Fibroblast of skin of abdomen (primary cell): Measurements from ENCODE around the gene CYB5B.
A peak's percentile ranks its signal among the peaks of the same experiment; 100 is the strongest.

Experiments used
- DNase-seq: peaks from one replicate; pipeline ENCODE4 v3.0.0-alpha.2; 2013

CYB5B gene

DNA sequence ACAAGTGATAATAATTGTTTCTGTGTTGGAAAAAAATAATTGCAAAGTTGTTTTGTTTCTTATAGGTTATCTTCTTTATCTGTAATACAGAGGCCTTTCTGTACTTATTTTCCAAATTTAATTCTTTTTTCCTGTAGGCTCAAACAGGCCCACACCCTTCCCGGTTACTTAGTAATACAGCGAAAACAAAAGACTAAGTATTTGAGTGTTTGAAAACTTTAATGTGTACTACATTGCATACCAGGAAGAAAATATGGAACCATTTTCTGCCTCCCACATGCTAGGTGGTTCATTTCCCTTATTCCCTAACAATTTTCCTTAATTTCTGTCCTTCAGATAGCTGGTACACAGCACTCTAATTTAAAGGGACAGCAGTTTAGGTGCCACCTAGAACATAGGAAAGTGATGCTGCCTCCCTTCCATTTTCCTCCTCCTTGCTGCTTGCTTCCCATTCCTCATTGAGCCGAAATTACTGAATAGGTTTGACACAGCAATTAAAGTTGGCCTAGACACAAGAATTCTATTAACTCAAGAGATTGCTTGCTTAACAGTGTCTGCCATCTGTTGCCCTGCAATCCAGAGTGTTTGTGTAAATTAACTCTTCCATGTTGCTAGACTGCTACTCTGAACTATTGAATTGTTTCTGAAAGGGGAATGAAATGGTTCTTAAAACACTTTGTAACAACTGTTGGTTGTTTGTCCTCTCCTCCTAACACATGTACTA is 24.2 kb downstream of the CYB5B start:
- peak; percentile 64 for DNase-seq

DNA sequence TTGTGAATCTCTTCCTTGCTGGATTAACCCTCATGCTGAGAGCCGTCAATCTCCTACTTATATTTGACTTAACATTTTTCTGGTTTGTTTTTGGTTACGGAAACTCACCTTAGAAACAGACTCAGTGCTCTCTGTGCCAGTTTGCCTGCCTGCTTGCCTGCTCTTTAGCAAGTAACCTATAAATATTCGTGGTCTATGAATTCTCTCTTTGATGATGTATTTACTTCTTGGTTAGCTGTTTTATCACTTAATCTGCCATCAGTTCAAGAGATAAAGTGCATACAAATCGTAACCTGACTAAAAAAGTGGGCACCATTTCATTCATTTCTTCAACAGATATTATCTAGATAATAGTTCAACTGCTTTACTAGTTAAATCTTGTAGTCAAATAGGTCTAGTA is 26.7 kb downstream of the CYB5B start:
- DNase-seq = no peak

DNA sequence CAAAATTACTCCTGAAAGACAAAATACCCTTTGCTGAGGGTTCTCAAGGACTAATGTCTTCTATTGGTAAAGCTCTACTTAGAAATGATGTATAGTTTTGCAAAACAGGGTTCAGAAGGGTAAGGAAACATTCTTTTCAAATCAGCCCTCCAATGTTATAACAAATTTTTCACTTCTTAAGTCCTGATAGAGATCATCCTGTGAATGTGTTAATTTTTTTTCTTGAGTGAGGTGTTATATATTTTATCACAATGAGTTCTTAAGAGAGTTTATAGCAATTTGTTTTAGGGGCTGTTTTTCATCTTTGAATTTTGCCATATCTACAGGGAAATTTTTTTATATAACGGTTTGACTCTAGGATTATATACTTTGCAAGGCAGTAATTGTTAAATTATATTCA is 29.5 kb downstream of the CYB5B start:
- no peak for DNase-seq

DNA sequence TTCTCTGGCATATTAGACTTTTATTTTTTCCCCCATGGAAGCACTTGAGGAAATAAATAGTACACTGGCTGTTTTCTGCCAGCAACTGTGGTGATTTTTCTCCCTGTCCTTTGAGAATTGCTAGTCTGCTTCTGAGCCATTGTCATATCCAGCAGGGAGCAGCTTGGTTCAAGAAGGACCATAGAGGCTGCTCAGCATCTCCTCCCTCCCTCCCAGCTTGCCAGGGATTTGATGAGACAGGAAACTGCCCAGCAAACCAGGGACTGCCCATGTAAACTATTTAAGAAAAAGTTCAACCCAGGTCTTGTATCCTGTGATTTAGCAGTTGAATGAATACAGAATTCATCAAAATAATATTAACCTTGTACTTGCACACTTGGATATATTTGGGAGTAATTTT is 39.5 kb downstream of the CYB5B start:
- DNase-seq = no peak

DNA sequence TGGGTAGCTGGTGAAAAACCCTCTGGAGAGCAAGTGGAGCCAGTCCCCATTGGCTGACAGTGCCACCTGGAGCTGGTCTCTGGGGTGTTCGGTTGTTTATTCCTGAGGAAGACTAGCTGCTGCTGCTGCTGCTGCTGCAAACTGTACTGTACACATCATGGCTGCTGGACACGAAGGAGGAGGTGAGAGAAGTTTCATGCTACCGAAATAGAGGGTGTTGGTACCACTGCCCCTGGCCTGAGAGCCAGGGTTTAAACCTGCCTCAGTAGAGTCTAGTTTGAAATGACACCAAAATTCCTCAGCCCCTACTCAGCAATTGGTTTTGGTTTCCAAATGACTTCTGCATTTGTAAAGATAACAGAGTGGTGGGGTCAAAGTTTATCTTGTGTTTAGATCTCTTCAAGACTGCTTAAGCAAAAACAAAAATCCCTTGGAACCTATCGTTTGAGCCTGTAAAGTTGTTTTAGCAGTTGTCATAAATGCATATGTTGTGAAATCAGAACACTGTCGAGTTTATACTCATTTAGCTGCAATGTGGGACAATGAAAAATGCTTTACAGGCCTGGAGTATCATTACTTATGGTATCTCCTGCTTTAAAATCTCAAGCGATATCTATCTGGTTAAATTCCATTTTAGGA is 40.8 kb downstream of the CYB5B start:
- no peak for DNase-seq

DNA sequence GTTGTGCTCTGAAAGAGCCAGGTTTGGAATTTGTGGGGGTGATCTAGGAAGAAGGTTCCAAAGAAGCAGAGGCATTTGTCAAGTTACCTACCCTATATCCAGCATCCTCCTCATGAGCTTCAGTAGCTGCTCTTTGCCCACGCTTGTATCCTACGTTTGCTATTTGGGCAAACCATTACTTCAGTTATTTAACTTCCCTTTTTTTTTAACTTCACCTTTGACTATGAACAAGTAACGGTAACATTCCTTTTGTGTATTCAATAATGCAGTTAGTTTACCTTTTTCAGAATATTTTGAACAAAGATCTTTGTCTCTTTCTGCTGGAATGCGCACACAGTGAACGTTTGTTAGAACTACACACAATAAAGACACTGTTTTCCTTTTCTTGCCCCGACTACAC is 41.5 kb downstream of the CYB5B start:
- no peak for DNase-seq

DNA sequence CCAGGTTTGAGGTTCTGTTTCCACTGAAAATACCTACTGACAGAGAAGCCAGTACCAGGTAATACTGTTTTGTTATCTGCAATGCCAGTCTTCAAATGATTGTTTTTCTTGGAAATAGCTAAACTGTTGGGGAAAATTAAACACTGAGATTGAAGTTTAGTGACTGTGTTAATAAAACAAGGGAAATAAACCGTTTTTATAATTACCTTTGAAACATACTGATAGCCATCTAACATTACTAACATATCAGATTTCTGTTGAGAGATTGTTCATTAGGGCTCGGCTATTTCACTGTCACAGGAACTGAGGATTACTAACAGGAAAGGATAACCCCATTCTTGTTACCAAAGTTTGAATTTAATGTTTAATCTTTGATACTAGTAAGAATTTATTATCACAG is 42.1 kb downstream of the CYB5B start:
- DNase-seq = no peak

DNA sequence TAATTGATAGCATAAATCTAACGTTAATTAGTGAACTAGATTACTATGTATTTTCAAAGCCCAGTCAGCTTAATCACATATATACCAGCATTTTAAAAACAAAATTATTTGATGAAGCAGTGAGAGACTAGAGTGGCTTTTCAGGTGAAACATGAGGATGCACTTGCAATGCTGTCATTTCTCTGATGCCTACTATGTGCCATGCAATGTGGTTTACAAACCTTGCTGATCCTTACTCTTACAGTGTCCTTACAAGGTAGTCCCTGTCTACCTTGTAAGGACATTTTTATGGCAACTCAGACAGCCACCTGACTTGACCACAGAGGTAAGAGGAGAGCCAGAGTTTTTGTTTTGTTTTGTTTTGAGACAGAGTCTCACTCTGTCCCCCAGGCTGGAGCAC is 42.7 kb downstream of the CYB5B start:
- no peak for DNase-seq

DNA sequence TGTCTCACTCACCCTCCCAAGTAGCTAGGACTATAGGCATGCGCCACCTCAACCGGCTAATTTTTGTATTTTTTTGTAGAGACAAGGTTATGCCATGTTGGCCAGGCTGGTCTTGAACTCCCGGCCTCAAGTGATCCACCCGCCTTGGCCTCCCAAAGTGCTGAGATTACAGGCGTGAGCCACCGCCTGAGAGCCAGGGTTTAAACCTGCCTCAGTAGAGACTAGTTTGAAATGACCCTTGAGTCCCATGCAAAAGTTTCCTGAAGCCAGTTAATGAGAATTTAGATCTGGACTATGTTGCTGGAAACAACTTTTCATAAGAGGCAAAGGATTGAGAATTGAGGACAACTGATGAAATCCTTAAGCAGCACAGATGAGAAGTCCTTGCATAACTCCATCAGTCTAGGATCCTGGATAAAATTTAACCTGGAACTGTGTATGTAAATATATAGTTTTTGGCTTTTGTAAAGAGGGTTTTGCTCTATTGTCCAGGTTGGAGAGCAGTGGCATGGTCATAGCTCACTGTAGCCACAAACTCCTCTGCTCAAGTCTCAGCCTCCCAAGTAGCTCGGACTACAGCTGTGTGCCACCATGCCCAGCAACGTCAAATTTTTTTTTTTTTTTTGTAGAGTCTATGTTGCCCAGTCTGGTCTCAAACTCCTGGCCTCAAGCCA is 43.2 kb downstream of the CYB5B start:
- DNase-seq = no peak

DNA sequence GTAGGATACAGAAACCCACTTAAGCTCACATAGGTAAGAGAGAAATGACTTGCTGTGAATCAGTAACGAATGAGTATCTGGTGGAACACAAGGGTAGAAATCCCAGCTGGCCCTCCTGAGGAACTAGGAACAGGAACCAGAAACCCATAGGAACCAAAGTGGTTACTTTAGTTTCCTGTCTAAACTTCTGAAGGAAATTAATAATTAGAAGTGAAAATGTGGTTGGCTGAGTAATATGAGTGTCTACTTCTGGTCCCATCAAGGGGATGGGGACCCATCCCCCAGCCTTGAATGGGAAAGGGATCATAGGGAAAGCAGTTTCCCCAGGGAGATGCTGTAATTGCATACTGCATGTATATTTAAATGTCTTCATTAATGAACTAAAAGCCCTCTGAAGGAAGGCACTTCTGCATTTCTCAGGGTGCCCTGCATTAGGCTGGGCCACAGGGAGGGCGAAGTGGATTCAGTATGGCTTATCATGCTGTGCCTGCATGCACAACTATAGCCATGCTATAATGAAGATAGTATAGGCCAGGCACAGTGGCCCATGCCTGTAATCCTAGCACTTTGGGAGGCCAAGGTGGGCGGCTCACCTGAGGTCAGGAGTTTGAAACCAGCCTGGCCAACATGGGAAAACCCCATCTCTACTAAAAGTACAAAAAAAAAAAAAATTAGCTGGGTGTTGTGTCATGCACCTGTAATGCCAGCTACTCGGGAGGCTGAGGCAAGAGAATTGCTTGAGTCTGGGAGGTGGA is 45.6 kb downstream of the CYB5B start:
- no peak for DNase-seq

DNA sequence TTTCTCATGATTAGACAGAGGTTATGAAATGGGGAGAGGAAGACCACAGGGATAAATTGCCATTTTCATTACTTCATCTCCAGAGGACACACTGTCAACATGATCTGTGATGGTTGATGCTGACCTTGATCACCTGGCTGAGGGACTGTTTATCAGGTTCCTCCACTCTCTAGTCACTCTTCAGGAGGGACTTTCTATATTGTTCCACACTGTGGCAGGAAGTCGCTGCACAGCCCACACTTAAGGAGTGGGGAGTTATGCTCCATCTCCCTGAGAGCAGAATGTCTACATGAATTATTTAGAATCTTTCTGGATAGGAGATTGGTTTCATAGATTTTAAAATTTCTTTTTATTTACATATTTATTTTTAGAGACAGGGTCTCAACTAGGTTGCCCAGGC is 46.7 kb downstream of the CYB5B start:
- DNase-seq = no peak

DNA sequence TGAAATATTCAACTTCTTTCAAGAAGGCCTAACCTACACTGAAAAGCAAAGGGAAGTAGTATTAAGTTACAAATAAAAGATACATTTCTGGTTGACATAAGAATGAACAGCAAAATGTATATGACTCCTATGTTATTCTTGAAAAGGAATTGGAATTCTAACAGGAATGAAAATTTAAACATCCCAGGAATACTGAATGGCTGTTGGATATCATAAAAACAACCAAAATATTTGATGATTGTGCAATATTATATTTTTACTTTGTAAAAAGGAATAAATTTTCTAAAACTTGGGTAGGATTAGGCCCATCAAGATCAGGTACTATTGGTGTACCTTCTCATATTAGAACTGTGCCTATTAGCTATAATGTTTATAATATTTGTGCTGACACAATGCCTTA is 50.0 kb downstream of the CYB5B start:
- DNase-seq = peak; percentile 23

DNA sequence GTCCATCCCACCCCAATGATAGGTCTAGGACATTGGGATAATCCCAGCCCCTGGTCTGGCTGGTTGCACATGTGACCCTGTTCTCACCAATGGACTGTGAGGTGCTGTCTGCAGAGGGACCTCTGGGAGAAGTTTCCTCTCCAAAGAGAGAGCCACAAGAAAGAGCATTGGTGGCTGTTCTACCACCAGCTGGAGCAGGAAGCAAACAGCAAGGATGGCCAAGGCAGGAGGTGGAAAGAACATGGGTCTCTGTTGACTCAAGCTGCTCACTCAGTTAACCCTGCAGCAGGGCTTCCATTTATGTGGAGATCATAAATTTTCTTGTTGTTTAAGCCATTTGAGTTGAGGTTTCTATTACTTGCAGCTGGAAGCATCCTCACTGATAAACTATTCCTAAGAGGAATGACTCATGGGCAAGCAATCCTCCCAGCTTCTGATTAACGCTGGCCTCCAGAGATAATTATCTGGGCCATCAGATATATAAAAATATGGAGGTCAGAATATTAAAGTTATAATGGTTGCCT is 52.6 kb downstream of the CYB5B start:
- DNase-seq = peak; percentile 95

DNA sequence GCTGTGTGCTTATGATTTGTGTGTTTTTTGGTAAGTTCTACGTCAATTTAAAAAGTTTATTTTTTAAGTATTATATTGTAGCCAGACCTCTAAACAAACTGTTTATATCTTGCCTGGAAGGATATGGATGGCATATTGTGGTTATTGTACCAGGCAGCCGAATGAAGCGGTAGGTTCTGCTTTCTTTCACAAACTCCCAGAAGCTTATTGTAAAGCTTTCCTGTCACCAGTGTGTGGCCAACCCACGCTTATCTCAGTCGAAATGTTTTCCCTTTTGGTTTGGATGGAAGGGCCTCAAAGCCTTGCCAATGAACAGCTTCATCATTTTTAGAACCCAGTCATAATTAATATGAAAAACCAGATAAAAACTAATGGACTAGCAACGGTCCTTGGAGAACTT is 53.1 kb downstream of the CYB5B start:
- DNase-seq = no peak

DNA sequence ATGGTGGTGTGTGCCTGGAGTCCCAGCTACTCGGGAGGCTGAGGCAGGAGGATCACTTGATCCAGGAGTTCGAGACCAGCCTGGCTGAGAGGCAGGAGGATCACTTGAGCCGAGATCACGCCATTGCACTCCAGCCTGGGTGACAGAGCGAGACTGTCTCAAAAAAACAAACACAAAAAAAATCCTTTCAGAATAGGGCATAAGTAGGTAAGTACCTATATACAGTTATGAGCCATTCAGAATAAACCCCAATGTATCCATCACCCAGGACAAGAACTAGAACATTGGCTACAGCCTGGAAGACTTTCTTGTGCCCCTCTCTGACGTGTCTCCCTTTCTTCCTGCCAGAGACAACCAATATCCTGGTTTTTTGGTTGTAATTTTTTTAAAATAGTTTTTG is 54.3 kb downstream of the CYB5B start:
- DNase-seq = no peak

DNA sequence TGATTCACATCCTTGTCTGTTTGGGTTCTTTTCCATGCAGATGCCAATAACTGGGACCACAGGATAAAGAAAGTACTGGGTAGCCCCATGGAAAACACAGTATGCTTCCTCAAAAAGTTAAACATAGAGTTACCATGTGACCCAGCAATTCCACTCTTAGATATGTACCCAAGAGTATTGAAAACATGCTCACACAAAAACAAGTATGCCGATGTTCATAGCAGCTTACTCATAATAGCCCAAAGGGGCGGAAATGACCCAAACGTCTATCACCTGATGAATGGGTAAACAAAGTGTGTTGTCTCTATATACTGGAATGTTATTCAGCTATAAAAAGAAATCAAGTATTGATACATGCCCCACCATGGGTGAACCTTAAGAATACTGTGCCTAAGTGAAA is 55.4 kb downstream of the CYB5B start:
- no peak for DNase-seq

DNA sequence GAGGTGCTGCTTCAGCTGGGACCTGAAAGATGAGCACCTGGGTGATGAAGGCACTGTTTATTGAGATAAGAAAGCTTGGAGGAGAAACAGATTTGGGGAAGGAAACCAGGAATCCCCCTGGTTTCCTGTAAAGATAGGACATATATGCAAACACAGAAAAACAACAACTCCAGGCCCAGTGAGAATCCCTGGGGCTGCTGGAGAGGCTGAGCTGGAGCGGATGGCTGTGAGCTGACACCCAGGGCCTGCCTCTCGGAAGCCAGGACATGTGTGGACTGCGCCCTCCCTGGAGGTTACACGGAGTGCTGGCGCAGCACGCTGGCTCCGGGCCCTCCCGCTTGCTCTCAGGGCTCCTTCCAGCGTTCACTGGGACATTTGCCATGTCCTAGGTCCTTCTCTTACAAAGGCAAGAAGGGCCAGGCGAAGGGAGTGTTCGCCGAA is 57.5 kb downstream of the CYB5B start:
- DNase-seq = no peak

DNA sequence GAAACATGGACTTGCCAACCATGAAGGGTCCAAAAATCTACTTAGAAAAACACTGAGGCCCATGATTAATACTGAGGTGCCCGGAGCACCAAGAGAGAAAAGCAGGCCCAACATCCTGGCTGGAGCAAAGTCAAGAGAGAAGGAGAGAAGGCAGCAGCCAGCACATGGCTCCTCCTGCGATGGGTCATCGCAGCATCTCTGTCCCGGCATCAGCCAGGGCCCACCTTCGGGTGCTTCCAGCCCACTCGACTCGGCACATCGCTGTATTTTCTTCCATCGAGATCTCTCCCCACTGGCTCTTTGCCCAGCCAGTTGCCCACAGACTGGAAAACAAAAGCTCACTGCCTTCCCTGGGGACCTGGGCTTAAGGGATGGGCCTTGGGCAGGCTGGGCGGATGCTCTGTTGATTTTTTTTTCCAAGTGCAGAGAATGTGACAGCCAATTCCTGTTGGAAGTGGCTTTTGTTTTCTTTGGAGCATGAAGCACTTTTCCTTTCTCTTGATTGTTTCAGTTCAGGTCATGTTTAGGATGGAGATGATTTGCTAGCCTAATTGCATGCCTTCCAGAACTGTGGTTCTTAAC is 58.1 kb downstream of the CYB5B start:
- DNase-seq = peak; percentile 53

DNA sequence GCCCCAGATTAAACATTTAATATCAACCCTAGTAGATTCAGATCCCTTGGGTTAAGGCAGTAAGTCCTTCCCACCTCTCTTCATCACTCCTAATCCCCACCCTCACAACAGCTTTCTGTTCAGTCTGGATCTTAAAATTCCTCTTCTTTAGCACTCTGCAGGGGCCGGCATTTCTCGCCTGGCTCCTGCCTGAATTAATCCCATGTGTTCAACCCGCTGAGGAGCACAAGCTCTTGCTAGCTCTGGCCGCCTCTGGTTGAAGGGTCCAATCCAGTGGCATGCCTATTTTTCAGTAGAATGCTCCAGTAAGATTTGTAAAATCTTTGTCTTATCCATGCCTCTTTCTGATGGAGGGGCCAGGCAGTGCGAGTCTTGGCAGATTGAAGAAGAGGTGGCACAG is 59.2 kb downstream of the CYB5B start:
- peak; percentile 54 for DNase-seq

DNA sequence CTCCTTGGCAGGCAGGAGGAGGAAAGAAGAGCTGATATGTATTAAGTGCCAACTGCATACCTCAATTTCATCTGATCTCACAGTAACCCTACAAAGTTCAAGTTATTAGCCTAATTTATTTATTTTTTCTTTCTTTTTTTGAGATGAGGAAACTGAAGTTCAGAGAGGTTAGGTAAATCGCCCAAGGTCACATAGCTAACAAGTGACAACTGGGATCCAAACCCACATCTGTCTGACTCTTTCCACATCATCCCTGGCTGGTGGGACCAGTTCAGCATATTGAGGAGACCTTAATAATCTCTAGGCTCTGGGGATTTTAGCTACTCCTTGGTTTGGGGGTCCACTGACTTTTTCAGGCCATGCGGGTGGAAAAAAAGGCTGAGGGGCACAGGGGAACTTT is 60.9 kb downstream of the CYB5B start:
- DNase-seq = no peak

DNA sequence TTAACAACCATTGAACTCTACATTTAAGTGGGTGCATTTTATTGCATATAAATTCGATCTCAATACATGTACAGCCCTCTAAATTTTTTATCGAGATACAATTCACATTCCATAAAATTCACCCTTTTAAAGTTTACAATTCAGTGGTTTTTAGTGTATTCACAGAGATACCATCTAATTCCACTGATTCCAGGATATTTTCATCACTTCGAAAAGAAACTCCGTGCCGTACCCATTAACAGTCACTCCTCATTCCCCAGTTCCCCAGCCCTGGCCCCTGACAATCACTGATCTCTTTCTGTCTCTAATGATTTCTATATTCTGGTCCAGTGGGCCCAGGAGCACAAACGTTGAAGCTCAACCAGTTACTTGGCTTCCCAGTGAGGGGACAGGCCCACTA is 61.4 kb downstream of the CYB5B start:
- DNase-seq = no peak

DNA sequence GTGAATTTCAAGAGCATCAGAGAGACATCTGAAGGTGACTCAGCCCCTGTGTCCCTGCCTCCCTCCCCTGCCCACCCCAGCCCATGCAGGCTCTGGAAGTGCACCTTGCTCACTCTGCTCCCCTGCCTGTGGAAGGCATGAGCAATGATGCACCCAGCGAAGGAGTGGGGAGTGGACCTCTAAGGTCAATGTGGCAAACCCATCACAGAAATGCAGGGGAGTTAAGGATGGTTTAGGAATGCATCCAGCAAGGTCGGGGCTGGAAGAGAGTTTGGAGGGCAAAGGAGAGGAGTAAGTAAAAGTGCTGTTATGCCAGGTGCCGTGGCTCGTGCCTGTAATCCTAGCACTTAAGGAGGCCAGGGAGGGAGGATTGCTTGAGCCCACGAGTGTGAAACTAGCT is 61.9 kb downstream of the CYB5B start:
- DNase-seq = no peak

DNA sequence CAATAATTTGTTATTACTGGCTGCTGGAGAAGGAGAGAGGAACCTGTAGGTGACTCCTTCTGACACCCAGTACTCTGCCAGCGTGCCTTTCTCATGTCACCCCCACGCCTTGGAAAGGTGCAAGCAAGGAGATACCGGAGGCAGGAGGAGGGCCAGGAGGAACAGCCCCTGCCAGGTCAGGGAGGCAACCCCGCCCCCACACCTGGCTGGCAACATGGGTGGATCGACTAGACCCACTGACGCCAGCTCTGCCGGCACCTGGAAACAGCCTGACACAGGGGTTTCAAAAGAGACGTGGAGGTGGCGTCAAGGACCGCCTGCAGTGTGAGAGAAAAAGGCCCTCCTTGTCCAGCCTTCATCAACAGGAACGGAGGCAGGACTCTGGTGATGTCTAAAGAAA is 62.3 kb downstream of the CYB5B start:
- no peak for DNase-seq
